ENCODE data around the gene OTX1.

OTX1 gene

GRCh38 chr2:63008838-63009237 lies 41.8 kb upstream of the OTX1 start:
- Histone ChIP-seq H3K4me3 (ENCODE audit: low read depth, low read length) (no peak overlapping the region), H3K79me2 (no peaks in the 10 kb centered on the region), H3K4me2 (ENCODE audit: low read length) (no peak overlapping the region), H3K9ac (no peak overlapping the region), H3K9me3 (ENCODE audit: control insufficient read depth, low read length) (no peaks in the 10 kb centered on the region), H3K27ac (no peak overlapping the region), H3K27me3 (ENCODE audit: control insufficient read depth, insufficient read depth, low read length) (no peaks in the 10 kb centered on the region), H3K4me1 (no peaks in the 10 kb centered on the region), H3K36me3 (ENCODE audit: control insufficient read depth, insufficient read depth, low read length) (no peaks in the 10 kb centered on the region), H2AFZ (no peak overlapping the region)
- TF ChIP-seq CTCF (IDR thresholded peaks at IDR 0.05): no peak

DNA sequence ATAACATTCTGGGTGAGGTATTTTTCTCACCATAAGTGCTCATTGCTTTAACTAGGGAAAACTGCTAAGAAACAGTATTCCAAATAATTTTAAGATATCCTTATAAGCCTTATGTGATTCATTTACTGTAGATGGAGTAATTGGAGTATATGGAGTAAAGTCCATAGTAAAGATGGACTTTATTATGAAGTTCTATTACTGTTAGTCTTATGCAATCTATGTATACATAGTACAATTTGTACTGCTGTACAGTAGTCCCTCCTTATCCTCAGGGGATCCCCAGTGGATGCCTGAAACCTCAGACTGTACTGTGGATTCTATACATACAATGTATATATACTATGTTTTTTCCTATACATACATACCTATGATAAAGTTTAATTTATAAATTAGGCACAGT lies 41.1 kb upstream of the OTX1 start:
- Histone ChIP-seq H3K36me3 (ENCODE audit: control insufficient read depth, insufficient read depth, low read length) (no peaks in the 10 kb centered on the region), H3K9me3 (ENCODE audit: control insufficient read depth, low read length) (no peaks in the 10 kb centered on the region), H3K27me3 (ENCODE audit: control insufficient read depth, insufficient read depth, low read length) (no peaks in the 10 kb centered on the region), H3K79me2 (no peaks in the 10 kb centered on the region), H3K4me1 (no peaks in the 10 kb centered on the region), H2AFZ (no peak overlapping the region), H3K27ac (no peak overlapping the region), H3K4me2 (ENCODE audit: low read length) (no peak overlapping the region), H3K4me3 (ENCODE audit: low read depth, low read length) (no peak overlapping the region), H3K9ac (no peak overlapping the region)
- TF ChIP-seq CTCF (IDR thresholded peaks at IDR 0.05): no peak

DNA sequence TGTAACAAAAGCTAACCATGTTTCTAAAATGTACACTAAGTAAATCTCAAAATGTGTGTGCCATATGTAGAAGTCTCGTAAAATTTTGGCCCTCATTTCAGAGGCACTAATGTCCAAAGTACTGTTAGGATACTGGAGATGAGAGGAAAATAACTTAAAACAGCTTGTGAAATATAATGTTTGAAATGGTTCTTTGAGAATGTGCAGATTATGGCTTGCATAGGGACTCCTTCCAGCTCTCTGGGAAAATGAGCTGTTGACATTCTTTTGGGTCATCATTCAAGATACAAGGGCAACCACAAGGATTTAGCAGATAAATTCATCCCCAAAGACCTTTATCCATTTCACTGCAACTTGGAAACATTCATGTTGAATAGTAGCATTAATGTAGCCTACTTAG lies 38.1 kb upstream of the OTX1 start:
- no peaks in the 10 kb centered on the region for H3K4me1 ChIP-seq
- H2AFZ ChIP-seq: no peak overlapping the region
- no peaks in the 10 kb centered on the region for H3K36me3 ChIP-seq (ENCODE audit: control insufficient read depth, insufficient read depth, low read length)
- no peak overlapping the region for H3K4me3 ChIP-seq (ENCODE audit: low read depth, low read length)
- no peak overlapping the region for H3K27ac ChIP-seq
- H3K4me2 ChIP-seq (ENCODE audit: low read length): no peak overlapping the region
- no peak for TF ChIP-seq CTCF (IDR thresholded peaks at IDR 0.05)
- no peaks in the 10 kb centered on the region for H3K79me2 ChIP-seq
- no peaks in the 10 kb centered on the region for H3K27me3 ChIP-seq (ENCODE audit: control insufficient read depth, insufficient read depth, low read length)
- H3K9me3 ChIP-seq (ENCODE audit: control insufficient read depth, low read length): no peaks in the 10 kb centered on the region
- H3K9ac ChIP-seq: no peak overlapping the region

- H3K4me3 ChIP-seq (ENCODE audit: low read depth, low read length): no peak overlapping the region
- no peaks in the 10 kb centered on the region for H3K9me3 ChIP-seq (ENCODE audit: control insufficient read depth, low read length)
- H3K27me3 ChIP-seq (ENCODE audit: control insufficient read depth, insufficient read depth, low read length): no peaks in the 10 kb centered on the region
- no peak overlapping the region for H2AFZ ChIP-seq
- H3K4me1 ChIP-seq: no peaks in the 10 kb centered on the region
- H3K36me3 ChIP-seq (ENCODE audit: control insufficient read depth, insufficient read depth, low read length): no peaks in the 10 kb centered on the region
- H3K9ac ChIP-seq: no peak overlapping the region
- H3K4me2 ChIP-seq (ENCODE audit: low read length): no peak overlapping the region
- no peak for TF ChIP-seq CTCF (IDR thresholded peaks at IDR 0.05)
- no peaks in the 10 kb centered on the region for H3K79me2 ChIP-seq
- no peak overlapping the region for H3K27ac ChIP-seq
Measured at GRCh38 chr2:63013438-63013837, 37.2 kb upstream of the OTX1 start.

- Histone ChIP-seq H3K27ac (no peak overlapping the region), H3K9me3 (ENCODE audit: control insufficient read depth, low read length) (no peaks in the 10 kb centered on the region), H2AFZ (no peak overlapping the region), H3K36me3 (ENCODE audit: control insufficient read depth, insufficient read depth, low read length) (no peaks in the 10 kb centered on the region), H3K79me2 (no peaks in the 10 kb centered on the region), H3K4me1 (no peaks in the 10 kb centered on the region), H3K27me3 (ENCODE audit: control insufficient read depth, insufficient read depth, low read length) (no peaks in the 10 kb centered on the region), H3K4me2 (ENCODE audit: low read length) (no peak overlapping the region), H3K9ac (no peak overlapping the region), H3K4me3 (ENCODE audit: low read depth, low read length) (no peak overlapping the region)
- no peak for TF ChIP-seq CTCF (IDR thresholded peaks at IDR 0.05)
Measured at GRCh38 chr2:63015389-63015788, 35.2 kb upstream of the OTX1 start.

Measured in parathyroid adenoma (tissue), 2 donors.